Subcutaneous abdominal adipose tissue (tissue), 5 donors: ENCODE data around the gene NRGN.
A peak's percentile ranks its signal among the peaks of the same experiment; 100 is the strongest.

Source experiments
- H3K27ac ChIP-seq: one replicate; pipeline ENCODE4 v1.7.0; 2013; ENCODE audit warnings: low read depth, mild to moderate bottlenecking, inconsistent platforms, low read length, moderate library complexity
- H3K27me3 ChIP-seq, 5 donors: one replicate each; pipeline ENCODE4 v1.7.0; 2013; ENCODE audit warnings: low read length in 5 of 5, inconsistent platforms in 1 of 5; ENCODE audit not compliant: control insufficient read depth in 5 of 5, insufficient read depth in 4 of 5
- H3K36me3 ChIP-seq, 5 donors: one replicate each; pipeline ENCODE4 v1.7.0; 2013; ENCODE audit warnings: low read length in 5 of 5; ENCODE audit not compliant: control insufficient read depth in 5 of 5, insufficient read depth in 5 of 5
- H3K4me1 ChIP-seq, 5 donors: one replicate each; pipeline ENCODE4 v1.7.0; 2013; ENCODE audit warnings: low read length in 5 of 5, mild to moderate bottlenecking in 3 of 5, moderate library complexity in 1 of 5; ENCODE audit not compliant: control insufficient read depth in 5 of 5, insufficient read depth in 5 of 5
- H3K4me3 ChIP-seq, 5 donors: one replicate each; pipeline ENCODE4 v1.7.0; 2013; ENCODE audit warnings: low read length in 5 of 5, low read depth in 1 of 5
- H3K9ac ChIP-seq, 5 donors: one replicate each; pipeline ENCODE4 v1.7.0; 2013; ENCODE audit warnings: low read length in 5 of 5, mild to moderate bottlenecking in 4 of 5, moderate library complexity in 3 of 5
- H3K9me3 ChIP-seq, 5 donors: one replicate each; pipeline ENCODE4 v1.7.0; 2013; ENCODE audit warnings: low read length in 5 of 5; ENCODE audit not compliant: control insufficient read depth in 5 of 5
- donor health status: healthy.
- donor health status: healthy.
- donor health status: healthy.
- donor health status: healthy.
- donor health status: healthy.

The NRGN gene

GRCh38 chr11:124737638-124738305, 2.0 kb upstream of the NRGN start:
- no peak overlapping the region for H3K4me3 ChIP-seq
- peaks cover 6 to 22% (median 16%) of the 10 kb centered on the region in 5 donors for H3K27me3 ChIP-seq
- H3K9ac ChIP-seq, result no peak overlapping the region
- H3K4me1 ChIP-seq, result peaks cover 2 to 18% (median 17%) of the 10 kb centered on the region in 5 donors
- H3K27ac ChIP-seq, result no peak overlapping the region
- no peaks in the 10 kb centered on the region for H3K36me3 ChIP-seq
- H3K9me3 ChIP-seq, result no peaks in the 10 kb centered on the region

- H3K27ac ChIP-seq, result no peak overlapping the region
- no peaks in the 10 kb centered on the region for H3K9me3 ChIP-seq
- H3K27me3 ChIP-seq, result peaks cover 9 to 25% (median 17%) of the 10 kb centered on the region in 5 donors
- peaks cover 2 to 18% (median 17%) of the 10 kb centered on the region in 5 donors for H3K4me1 ChIP-seq
- no peaks in the 10 kb centered on the region for H3K36me3 ChIP-seq
- no peak overlapping the region for H3K9ac ChIP-seq
- peak overlapping the region in 4 of 5 donors; percentile 38 to 64 (median 54) for H3K4me3 ChIP-seq
Observed at GRCh38 chr11:124738713-124739478, 846 bp upstream of the NRGN start.

DNA sequence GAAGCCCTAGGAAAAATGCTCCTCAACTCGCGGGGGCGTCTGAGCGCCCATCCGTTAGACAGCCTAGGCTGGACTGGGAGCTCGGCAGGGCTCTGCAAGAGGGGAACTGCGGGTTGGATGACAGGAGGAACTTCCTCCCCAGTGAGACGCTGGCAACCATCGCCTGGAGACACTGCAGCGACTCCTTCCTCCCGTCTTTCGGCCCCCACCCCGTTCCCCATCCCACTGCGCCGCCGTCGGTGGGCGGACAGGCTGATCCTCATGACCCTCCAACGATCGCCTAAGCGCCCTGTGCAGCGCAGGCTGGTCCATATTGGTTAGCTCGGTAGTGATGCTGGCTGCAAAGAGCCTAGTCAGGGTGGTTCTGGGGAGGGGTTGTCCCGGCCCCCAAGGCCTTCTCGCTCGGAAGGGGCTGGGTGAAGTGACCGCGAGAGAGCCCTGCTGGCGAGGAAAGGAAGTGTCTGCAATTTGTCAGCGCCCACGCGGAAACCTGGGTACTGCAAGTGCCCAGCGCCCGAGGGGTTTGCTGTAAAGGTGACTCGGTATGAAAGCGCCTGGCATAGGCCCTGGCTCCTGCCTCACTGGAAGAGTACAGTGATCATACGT, 638 bp downstream of the NRGN start:
- Histone ChIP-seq H3K27ac (no peak overlapping the region), H3K4me1 (peaks cover 2 to 18% (median 17%) of the 10 kb centered on the region in 5 donors), H3K27me3 (peaks cover 13 to 30% (median 23%) of the 10 kb centered on the region in 5 donors), H3K9me3 (no peaks in the 10 kb centered on the region), H3K9ac (peak overlapping the region in 1 of 5 donors; percentile 2), H3K4me3 (peak overlapping the region in 4 of 5 donors; percentile 62 to 64 (median 64)), H3K36me3 (no peaks in the 10 kb centered on the region)

DNA sequence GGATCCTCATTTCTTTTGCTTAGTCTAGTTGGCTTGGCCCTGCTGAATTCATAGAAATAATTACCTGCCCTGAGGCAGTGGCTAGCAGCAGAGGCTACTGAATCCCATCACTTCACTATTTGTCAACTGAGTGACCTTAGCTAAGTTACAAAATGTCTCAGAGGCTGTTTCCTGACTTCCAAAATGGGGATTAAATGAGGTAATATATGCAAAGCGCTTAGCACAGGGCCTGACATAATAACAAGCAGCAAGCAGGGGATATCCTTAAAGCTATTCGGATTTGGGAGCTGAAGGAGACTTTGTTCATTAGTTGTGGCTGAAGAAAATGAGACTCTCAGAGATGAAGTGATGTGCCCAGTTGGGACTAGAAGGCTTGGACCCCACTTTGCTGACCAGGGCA, 2.8 kb downstream of the NRGN start:
- H3K27me3 ChIP-seq, result peaks cover 23 to 37% (median 33%) of the 10 kb centered on the region in 5 donors
- no peaks in the 10 kb centered on the region for H3K36me3 ChIP-seq
- no peak overlapping the region for H3K9ac ChIP-seq
- no peak overlapping the region for H3K4me3 ChIP-seq
- no peak overlapping the region for H3K27ac ChIP-seq
- no peaks in the 10 kb centered on the region for H3K9me3 ChIP-seq
- peaks cover 7 to 35% (median 33%) of the 10 kb centered on the region in 5 donors for H3K4me1 ChIP-seq

- H3K9ac ChIP-seq, result no peak overlapping the region
- H3K27me3 ChIP-seq, result peaks cover 25 to 38% (median 33%) of the 10 kb centered on the region in 5 donors
- no peaks in the 10 kb centered on the region for H3K36me3 ChIP-seq
- H3K4me1 ChIP-seq, result peaks cover 8 to 40% (median 35%) of the 10 kb centered on the region in 5 donors
- H3K4me3 ChIP-seq, result no peak overlapping the region
- no peak overlapping the region for H3K27ac ChIP-seq
- no peaks in the 10 kb centered on the region for H3K9me3 ChIP-seq
Observed at GRCh38 chr11:124743050-124743449, 3.3 kb downstream of the NRGN start.

DNA sequence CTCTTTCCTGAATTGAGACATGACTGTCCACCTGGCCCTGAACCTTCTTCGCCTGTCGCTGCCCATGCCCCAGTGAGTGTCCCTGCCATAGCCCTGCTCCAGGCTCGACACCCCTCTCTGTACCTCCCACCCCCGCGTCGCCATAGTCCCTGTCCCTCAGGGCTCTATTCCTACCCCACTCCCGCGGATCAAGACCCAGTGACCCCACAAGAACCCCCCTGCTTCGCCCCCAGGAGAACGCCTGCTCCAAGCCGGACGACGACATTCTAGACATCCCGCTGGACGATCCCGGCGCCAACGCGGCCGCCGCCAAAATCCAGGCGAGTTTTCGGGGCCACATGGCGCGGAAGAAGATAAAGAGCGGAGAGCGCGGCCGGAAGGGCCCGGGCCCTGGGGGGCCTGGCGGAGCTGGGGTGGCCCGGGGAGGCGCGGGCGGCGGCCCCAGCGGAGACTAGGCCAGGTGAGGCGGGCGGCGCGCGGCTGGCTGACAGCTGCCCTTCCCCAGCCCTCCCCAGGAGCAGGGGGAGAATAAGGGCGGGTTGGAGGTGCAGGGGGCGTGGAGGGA, 5.6 kb downstream of the NRGN start:
- peak overlapping the region in 1 of 5 donors; percentile 76 for H3K4me3 ChIP-seq
- no peak overlapping the region for H3K9ac ChIP-seq
- H3K9me3 ChIP-seq, result no peaks in the 10 kb centered on the region
- no peak overlapping the region for H3K27ac ChIP-seq
- H3K27me3 ChIP-seq, result peaks cover 28 to 40% (median 32%) of the 10 kb centered on the region in 5 donors
- H3K4me1 ChIP-seq, result peaks cover 8 to 53% (median 33%) of the 10 kb centered on the region in 5 donors
- H3K36me3 ChIP-seq, result peaks cover 0 to 3% (median 0%) of the 10 kb centered on the region in 5 donors

DNA sequence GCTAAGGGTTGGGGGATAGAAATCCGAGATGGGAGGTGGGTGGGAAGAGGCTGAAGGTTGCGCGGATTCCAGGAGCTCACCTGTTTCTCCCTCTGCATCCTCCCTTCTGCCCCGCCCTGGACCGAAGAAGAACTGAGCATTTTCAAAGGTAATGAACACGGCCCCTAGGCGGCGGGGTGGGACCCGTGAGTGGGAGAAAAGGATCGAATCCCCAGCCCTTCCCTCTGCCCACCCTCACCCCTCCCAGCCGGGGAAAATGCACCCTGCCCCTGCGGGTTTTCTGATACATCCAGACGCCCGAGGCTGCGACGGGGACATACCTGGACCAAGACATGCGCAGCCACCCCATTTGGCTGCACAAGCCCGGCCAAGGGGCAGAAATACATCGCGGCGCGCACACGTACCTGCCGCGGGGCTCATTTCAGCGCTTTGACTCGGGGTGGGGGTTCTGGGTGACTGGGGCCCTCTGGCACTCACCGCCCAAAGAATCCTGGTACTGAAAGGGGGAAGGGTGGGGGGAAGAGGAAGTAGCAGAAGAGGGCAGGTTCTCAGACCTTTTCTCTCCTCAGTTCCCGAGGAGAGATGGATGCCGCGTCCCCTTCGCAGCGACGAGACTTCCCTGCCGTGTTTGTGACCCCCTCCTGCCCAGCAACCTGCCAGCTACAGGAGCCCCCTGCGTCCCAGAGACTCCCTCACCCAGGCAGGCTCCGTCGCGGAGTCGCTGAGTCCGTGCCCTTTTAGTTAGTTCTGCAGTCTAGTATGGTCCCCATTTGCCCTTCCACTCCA, 6.3 kb downstream of the NRGN start:
- Histone ChIP-seq H3K4me1 (peaks cover 8 to 53% (median 32%) of the 10 kb centered on the region in 5 donors), H3K27me3 (peaks cover 27 to 40% (median 28%) of the 10 kb centered on the region in 5 donors), H3K9me3 (no peaks in the 10 kb centered on the region), H3K27ac (no peak overlapping the region), H3K36me3 (peaks cover 0 to 4% (median 0%) of the 10 kb centered on the region in 5 donors), H3K4me3 (peak overlapping the region; percentile 71 to 86 (median 76)), H3K9ac (peak overlapping the region in 2 of 5 donors; percentile 2 to 39)

DNA sequence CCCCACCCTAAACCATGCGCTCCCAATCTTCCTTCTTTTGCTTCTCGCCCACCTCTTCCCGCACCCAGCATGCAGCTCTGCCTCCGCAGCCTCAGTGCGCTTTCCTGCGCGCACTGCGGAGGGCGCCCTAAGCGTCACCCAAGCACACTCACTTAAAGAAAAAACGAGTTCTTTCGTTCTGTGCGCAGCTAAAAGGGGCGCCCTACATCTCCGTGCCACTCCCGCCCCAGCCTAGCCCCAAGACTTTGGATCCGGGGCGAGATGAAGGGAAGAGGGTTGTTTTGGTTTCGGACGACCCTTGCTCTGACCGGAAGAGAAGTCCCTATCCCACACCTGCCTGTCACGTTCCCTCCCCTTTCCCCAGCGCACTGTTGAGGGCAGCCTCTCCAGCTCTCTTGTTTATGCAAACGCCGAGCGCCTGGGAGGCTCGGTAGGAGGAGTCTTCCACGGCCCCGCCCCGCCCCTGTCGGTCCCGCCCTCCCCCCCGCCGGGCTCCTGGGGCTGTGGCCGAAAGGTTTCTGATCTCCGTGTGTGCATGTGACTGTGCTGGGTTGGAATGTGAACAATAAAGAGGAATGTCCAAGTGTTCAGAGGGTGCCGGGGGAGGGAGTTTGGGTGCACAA, 7.0 kb downstream of the NRGN start:
- peaks cover 0 to 5% (median 0%) of the 10 kb centered on the region in 5 donors for H3K36me3 ChIP-seq
- peaks cover 26 to 40% (median 31%) of the 10 kb centered on the region in 5 donors for H3K27me3 ChIP-seq
- peak overlapping the region; percentile 41 for H3K27ac ChIP-seq
- H3K9me3 ChIP-seq, result no peaks in the 10 kb centered on the region
- H3K9ac ChIP-seq, result peak overlapping the region in 2 of 5 donors; percentile 2 to 39
- H3K4me3 ChIP-seq, result peak overlapping the region; percentile 71 to 86 (median 76)
- H3K4me1 ChIP-seq, result peaks cover 8 to 54% (median 32%) of the 10 kb centered on the region in 5 donors
